KMS-11 (cell line): ENCODE data around the gene CRMP1.

Experiments
- H2AFZ ChIP-seq: fragments of 200-600 bp; sonication (generic); 2 replicates; pipeline ENCODE4 v1.6.1; 2016; ENCODE audit warnings: antibody characterized with exemption, mixed run types, low read depth
- H3K27ac ChIP-seq: fragments of 200-600 bp; sonication (generic); 2 replicates; pipeline ENCODE4 v1.6.1; 2016; ENCODE audit warnings: mild to moderate bottlenecking, mixed run types
- H3K27me3 ChIP-seq: fragments of 200-600 bp; sonication (generic); 2 replicates; pipeline ENCODE4 v1.6.1; 2017; ENCODE audit warnings: mild to moderate bottlenecking, low read depth, mixed run types, moderate library complexity; ENCODE audit not compliant: insufficient read depth
- H3K36me3 ChIP-seq: fragments of 200-600 bp; sonication (generic); 2 replicates; pipeline ENCODE4 v1.6.1; 2017; ENCODE audit warnings: mild to moderate bottlenecking, mixed run types; ENCODE audit not compliant: insufficient read depth
- H3K4me1 ChIP-seq: fragments of 200-600 bp; sonication (generic); 2 replicates; pipeline ENCODE4 v1.6.1; 2016; ENCODE audit warnings: mild to moderate bottlenecking, low read depth, mixed run types; ENCODE audit not compliant: poor library complexity, severe bottlenecking
- H3K4me2 ChIP-seq: fragments of 200-600 bp; sonication (generic); 2 replicates; pipeline ENCODE4 v1.7.0; 2016; ENCODE audit warnings: mild to moderate bottlenecking, mixed run types
- H3K4me3 ChIP-seq: fragments of 200-600 bp; sonication (generic); IDR thresholded peaks from 2 replicates; pipeline ENCODE4 v1.6.1; 2017; ENCODE audit warnings: low read depth, low read length, mixed read lengths; ENCODE audit not compliant: insufficient read depth
- H3K79me2 ChIP-seq: fragments of 200-600 bp; sonication (generic); 2 replicates; pipeline ENCODE4 v1.6.1; 2016; ENCODE audit warnings: low read depth, mixed run types; ENCODE audit not compliant: insufficient read depth
- H3K9ac ChIP-seq: fragments of 200-600 bp; sonication (generic); 2 replicates; pipeline ENCODE4 v1.6.1; 2016; ENCODE audit warnings: mild to moderate bottlenecking, mixed run types
- H4K20me1 ChIP-seq: fragments of 200-600 bp; sonication (generic); 2 replicates; pipeline ENCODE4 v1.6.1; 2016; ENCODE audit warnings: mild to moderate bottlenecking, mixed run types; ENCODE audit not compliant: insufficient read depth
- TF ChIP-seq, protein P1 (sequence below): fragments of 200-600 bp; sonication (generic); conservative IDR thresholded peaks from 2 replicates; pipeline ENCODE4 v1.6.1; 2017; ENCODE audit warnings: low read depth, mild to moderate bottlenecking, antibody characterized with exemption, low read length, moderate library complexity, mixed read lengths

Gene CRMP1

DNA sequence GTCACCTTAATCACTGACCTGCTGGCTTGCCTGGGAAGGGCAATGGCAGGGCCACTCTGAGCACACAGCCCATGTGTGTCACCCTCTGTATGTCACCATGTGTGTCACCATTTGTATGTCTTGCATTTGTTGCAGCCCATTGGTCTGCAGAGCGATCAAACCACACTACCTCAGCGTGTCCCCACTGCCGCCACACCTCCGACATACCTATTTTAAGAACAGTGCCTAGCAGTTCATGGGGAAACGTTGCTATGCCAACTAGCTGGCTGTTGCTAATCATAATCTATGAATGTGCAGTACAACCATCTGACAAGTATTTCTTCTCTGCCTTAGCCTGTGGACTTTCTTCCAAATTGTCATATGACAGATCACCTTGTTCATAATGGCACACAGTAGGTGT lies 8.0 kb upstream of the CRMP1 start:
- Histone ChIP-seq H3K4me2 (no peak overlapping the region), H3K36me3 (no peaks in the 10 kb centered on the region), H3K79me2 (no peaks in the 10 kb centered on the region), H3K4me3 (no peak overlapping the region), H3K27me3 (no peaks in the 10 kb centered on the region), H4K20me1 (no peaks in the 10 kb centered on the region), H3K9ac (no peak overlapping the region), H3K4me1 (no peaks in the 10 kb centered on the region), H2AFZ (no peak overlapping the region), H3K27ac (no peak overlapping the region)
- TF ChIP-seq, protein P1, sequence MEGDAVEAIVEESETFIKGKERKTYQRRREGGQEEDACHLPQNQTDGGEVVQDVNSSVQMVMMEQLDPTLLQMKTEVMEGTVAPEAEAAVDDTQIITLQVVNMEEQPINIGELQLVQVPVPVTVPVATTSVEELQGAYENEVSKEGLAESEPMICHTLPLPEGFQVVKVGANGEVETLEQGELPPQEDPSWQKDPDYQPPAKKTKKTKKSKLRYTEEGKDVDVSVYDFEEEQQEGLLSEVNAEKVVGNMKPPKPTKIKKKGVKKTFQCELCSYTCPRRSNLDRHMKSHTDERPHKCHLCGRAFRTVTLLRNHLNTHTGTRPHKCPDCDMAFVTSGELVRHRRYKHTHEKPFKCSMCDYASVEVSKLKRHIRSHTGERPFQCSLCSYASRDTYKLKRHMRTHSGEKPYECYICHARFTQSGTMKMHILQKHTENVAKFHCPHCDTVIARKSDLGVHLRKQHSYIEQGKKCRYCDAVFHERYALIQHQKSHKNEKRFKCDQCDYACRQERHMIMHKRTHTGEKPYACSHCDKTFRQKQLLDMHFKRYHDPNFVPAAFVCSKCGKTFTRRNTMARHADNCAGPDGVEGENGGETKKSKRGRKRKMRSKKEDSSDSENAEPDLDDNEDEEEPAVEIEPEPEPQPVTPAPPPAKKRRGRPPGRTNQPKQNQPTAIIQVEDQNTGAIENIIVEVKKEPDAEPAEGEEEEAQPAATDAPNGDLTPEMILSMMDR = no peak

DNA sequence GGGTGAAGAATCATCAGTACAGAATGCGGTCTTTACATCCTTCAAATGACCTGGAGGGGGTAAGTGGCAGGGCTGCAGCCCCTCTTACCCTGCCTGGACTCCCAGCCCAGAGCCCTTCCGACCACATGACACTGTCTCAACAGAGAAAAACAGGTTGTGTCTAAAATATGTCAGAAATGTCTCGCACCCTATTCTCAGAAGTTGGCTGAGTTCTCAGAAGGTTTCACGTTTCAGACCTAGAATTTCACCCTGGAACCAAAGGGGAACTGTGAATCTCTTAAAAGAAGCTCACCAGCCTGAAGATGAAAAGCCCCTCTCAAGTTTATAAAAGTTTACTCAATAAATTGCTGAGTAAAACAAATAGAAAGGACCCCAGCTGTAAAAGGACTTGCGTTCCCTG lies 7.0 kb upstream of the CRMP1 start:
- Histone ChIP-seq H3K4me2 (no peak overlapping the region), H3K4me1 (no peaks in the 10 kb centered on the region), H4K20me1 (no peaks in the 10 kb centered on the region), H3K27me3 (no peaks in the 10 kb centered on the region), H3K4me3 (no peak overlapping the region), H2AFZ (no peak overlapping the region), H3K27ac (no peak overlapping the region), H3K9ac (no peak overlapping the region), H3K79me2 (no peaks in the 10 kb centered on the region), H3K36me3 (no peaks in the 10 kb centered on the region)
- TF ChIP-seq, protein P1 = no peak

DNA sequence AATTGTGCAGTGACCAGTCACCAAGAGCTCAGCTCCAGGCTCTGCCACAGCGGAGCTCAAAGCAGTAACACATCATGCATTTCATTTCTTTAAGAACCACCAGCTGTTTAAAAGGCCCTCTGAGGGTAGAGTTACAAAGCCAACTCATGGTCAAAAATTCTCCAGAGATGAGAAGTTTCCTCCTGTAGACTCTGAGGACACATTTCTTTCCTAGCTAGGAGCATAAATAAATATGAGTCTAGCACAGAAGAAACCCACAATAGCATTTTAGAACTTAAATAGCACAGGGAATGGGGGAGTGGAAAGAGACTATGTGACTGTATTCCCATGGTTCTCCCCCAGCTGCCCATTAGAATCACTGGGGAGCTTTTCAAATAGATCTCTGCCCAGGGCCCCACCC lies 6.5 kb upstream of the CRMP1 start:
- no peaks in the 10 kb centered on the region for H3K27me3 ChIP-seq
- no peaks in the 10 kb centered on the region for H4K20me1 ChIP-seq
- H3K9ac ChIP-seq = no peak overlapping the region
- H3K79me2 ChIP-seq = no peaks in the 10 kb centered on the region
- TF ChIP-seq, protein P1 = no peak
- no peaks in the 10 kb centered on the region for H3K4me1 ChIP-seq
- no peak overlapping the region for H3K27ac ChIP-seq
- H2AFZ ChIP-seq = no peak overlapping the region
- no peak overlapping the region for H3K4me2 ChIP-seq
- no peaks in the 10 kb centered on the region for H3K36me3 ChIP-seq
- no peak overlapping the region for H3K4me3 ChIP-seq

DNA sequence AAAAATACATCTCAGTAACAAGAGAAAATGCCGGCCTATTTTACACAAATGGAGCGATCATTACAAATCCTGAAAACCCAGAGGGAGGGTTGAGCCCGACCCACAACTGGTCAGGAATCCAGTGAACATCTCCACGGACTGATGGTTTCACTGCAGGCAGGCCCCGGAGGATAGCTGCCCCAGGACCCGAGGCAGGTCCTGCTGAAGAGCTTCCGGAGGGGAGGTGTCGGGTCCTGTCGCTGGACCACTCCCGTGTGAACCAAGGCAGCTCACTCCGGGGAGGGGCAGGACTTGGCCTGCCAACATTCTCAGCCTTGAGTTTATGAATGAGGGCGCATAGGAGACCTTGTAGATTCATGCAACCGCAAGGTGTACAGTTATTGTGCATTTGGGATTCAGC lies 4.8 kb upstream of the CRMP1 start:
- no peaks in the 10 kb centered on the region for H3K27me3 ChIP-seq
- no peak overlapping the region for H2AFZ ChIP-seq
- no peaks in the 10 kb centered on the region for H4K20me1 ChIP-seq
- H3K36me3 ChIP-seq = no peaks in the 10 kb centered on the region
- H3K4me3 ChIP-seq = no peak overlapping the region
- TF ChIP-seq, protein P1 = no peak
- no peaks in the 10 kb centered on the region for H3K4me1 ChIP-seq
- no peak overlapping the region for H3K9ac ChIP-seq
- no peak overlapping the region for H3K27ac ChIP-seq
- no peak overlapping the region for H3K4me2 ChIP-seq
- no peaks in the 10 kb centered on the region for H3K79me2 ChIP-seq

DNA sequence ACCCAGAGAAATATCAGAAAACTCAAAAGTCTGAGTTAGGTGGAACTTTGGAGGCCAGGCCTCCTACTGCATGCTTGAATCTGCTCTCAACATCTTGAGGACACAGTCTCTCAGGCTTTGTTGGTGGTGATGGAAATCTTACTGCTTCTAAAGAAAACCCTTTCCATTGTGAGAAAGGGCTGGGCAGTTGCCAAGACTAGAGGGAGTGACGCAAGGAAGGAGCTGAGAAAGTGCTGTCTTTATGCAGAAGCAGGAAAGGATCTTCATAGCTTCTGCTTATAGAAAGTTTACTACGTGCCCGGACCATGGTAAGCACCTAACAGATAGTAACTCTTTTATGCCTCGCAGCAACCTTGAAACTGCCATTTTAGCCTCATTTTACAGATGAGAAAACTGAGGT lies 2.4 kb upstream of the CRMP1 start:
- no peak overlapping the region for H3K27ac ChIP-seq
- no peaks in the 10 kb centered on the region for H4K20me1 ChIP-seq
- H3K4me1 ChIP-seq = no peaks in the 10 kb centered on the region
- H3K27me3 ChIP-seq = no peaks in the 10 kb centered on the region
- no peak overlapping the region for H2AFZ ChIP-seq
- TF ChIP-seq, protein P1 = no peak
- H3K36me3 ChIP-seq = no peaks in the 10 kb centered on the region
- no peak overlapping the region for H3K4me3 ChIP-seq
- no peak overlapping the region for H3K9ac ChIP-seq
- H3K79me2 ChIP-seq = no peaks in the 10 kb centered on the region
- no peak overlapping the region for H3K4me2 ChIP-seq
